HCT116 (cell line): ENCODE data around the gene HES5. TPM values are rescaled to one million over a fixed set of nuclear protein-coding genes. Genes with fewer than 3 reads are reported as not detected.

Source experiments
- ATAC-seq: fragments of 200-7000 bp; cut with Tn5 transposase; 2 replicates; pipeline ENCODE4 v1.9.1; 2020; ENCODE audit warnings: mild to moderate bottlenecking, moderate library complexity
- BruUV-seq: library from RNA; stranded (reverse); fragments of 400-500 nt; replicated peaks from 2 replicates; lab custom pipeline; 2021; lab: Mats Ljungman, UMichigan
- CTCF ChIA-PET: fragments of 300-600 bp; sonication (Branson Sonifier 250); formaldehyde crosslinking; loops from one replicate; lab custom pipeline; 2021; ENCODE audit warnings: antibody characterized with exemption; lab: Charles Lee
- POLR2A ChIA-PET: fragments of 300-600, 350-600 bp; sonication (Branson Sonifier 250); formaldehyde crosslinking; loops from one replicate; lab custom pipeline; 2021; ENCODE audit warnings: antibody characterized with exemption; lab: Charles Lee
- RAD21 ChIA-PET, 2 experiments: fragments of 300-600 bp; sonication (Branson Sonifier 250); formaldehyde crosslinking; loops; one replicate each; lab custom pipeline; 2023; ENCODE audit warnings: low total read pairs in 2 of 2; ENCODE audit not compliant: uncharacterized antibody in 2 of 2, unreplicated experiment in 2 of 2, low non-redundant PET in 1 of 2; lab: Charles Lee
- DNase-seq: peaks from one replicate; pipeline ENCODE4 v3.0.0-alpha.2; 2010; ENCODE audit warnings: low read depth, low spot score
- H2AFZ ChIP-seq: fragments of 200-600 bp; shearing (Covaris generic), sonication (generic); 2 replicates; pipeline ENCODE4 v1.6.1; 2017; ENCODE audit warnings: low read depth, mixed run types, mixed read lengths, antibody characterized with exemption, low read length; ENCODE audit not compliant: poor library complexity, severe bottlenecking
- H3K27ac ChIP-seq: 2 replicates; pipeline ENCODE4 v1.5.1; 2012; ENCODE audit warnings: low read depth, low read length
- H3K27me3 ChIP-seq: fragments of 200-600 bp; sonication (generic); 2 replicates; pipeline ENCODE4 v1.6.1; 2016; ENCODE audit warnings: mixed run types, low read length, mixed read lengths; ENCODE audit not compliant: insufficient read depth
- H3K36me3 ChIP-seq, 2 experiments: fragments of 200-500 bp in 1 of 2; fragments of 200-600 bp in 1 of 2; sonication (Bioruptor generic) in 1 of 2; sonication (generic) in 1 of 2; 2 replicates each; pipeline versions ENCODE4 v1.5.1 to v1.6.1; 2014 to 2016; ENCODE audit warnings: low read length in 2 of 2, inconsistent platforms in 1 of 2, mixed read lengths in 1 of 2, mixed run types in 1 of 2; ENCODE audit not compliant: insufficient read depth in 2 of 2, control insufficient read depth in 1 of 2
- H3K4me1 ChIP-seq, 2 experiments: fragments of 200-600 bp in 1 of 2; sonication (generic) in 1 of 2; 2 replicates each; pipeline versions ENCODE4 v1.5.1 to v1.6.1; 2012 to 2017; ENCODE audit warnings: low read length in 2 of 2, inconsistent platforms in 1 of 2, mild to moderate bottlenecking in 1 of 2, mixed read lengths in 1 of 2, mixed run types in 1 of 2, moderate library complexity in 1 of 2; ENCODE audit not compliant: insufficient read depth in 2 of 2, control insufficient read depth in 1 of 2
- H3K4me2 ChIP-seq: fragments of 200-600 bp; sonication (generic); 2 replicates; pipeline ENCODE4 v1.6.1; 2017; ENCODE audit warnings: mixed run types, low read length, mixed read lengths
- H3K4me3 ChIP-seq, 2 experiments: fragments of 200-600 bp in 1 of 2; sonication (generic) in 1 of 2; replicated peaks in 1 of 2; 2 replicates each; pipeline ENCODE4 v1.5.1; 2011 to 2016; ENCODE audit warnings: low read length in 2 of 2, control low read depth in 1 of 2, low read depth in 1 of 2, mild to moderate bottlenecking in 1 of 2, mixed read lengths in 1 of 2, mixed run types in 1 of 2
- H3K79me2 ChIP-seq: fragments of 200-600 bp; sonication (generic); 2 replicates; pipeline ENCODE4 v1.6.1; 2017; ENCODE audit warnings: mild to moderate bottlenecking, mixed run types, low read length, moderate library complexity, mixed read lengths; ENCODE audit not compliant: insufficient read depth
- H3K9ac ChIP-seq: fragments of 200-600 bp; sonication (generic); 2 replicates; pipeline ENCODE4 v1.6.1; 2016; ENCODE audit warnings: low read length, mixed read lengths
- H3K9me2 ChIP-seq: fragments of 200-600 bp; sonication (generic), shearing (Covaris generic); 2 replicates; pipeline ENCODE4 v1.6.1; 2017; ENCODE audit warnings: mixed run types, mild to moderate bottlenecking, moderate library complexity; ENCODE audit not compliant: insufficient read depth
- H3K9me3 ChIP-seq, 2 experiments: fragments of 200-500 bp in 1 of 2; fragments of 200-600 bp in 1 of 2; sonication (Bioruptor generic) in 1 of 2; sonication (generic) in 1 of 2; 2 replicates each; pipeline ENCODE4 v1.6.1; 2014 to 2017; ENCODE audit warnings: low read length in 2 of 2, mixed read lengths in 2 of 2, inconsistent platforms in 1 of 2, low read depth in 1 of 2, mild to moderate bottlenecking in 1 of 2, mixed run types in 1 of 2, moderate library complexity in 1 of 2; ENCODE audit not compliant: control insufficient read depth in 1 of 2, insufficient read depth in 1 of 2
- H4K20me1 ChIP-seq: fragments of 200-600 bp; sonication (generic), shearing (Covaris generic); 2 replicates; pipeline ENCODE4 v1.6.1; 2017; ENCODE audit warnings: mixed run types, mild to moderate bottlenecking, moderate library complexity; ENCODE audit not compliant: insufficient read depth
- CBX3 ChIP-seq: IDR thresholded peaks from 2 replicates; pipeline ENCODE4 v1.6.1; 2012; ENCODE audit warnings: low read depth
- CEBPB ChIP-seq: IDR thresholded peaks from 2 replicates; pipeline ENCODE4 v1.6.1; 2012; ENCODE audit warnings: low read depth
- EGR1 ChIP-seq: IDR thresholded peaks from 2 replicates; pipeline ENCODE4 v1.6.1; 2012; ENCODE audit warnings: low read depth
- ELF1 ChIP-seq: IDR thresholded peaks from 2 replicates; pipeline ENCODE4 v1.6.1; 2012; ENCODE audit warnings: low read depth, borderline replicate concordance
- EZH2phosphoT487 ChIP-seq: fragments of 200-600 bp; IDR thresholded peaks from 2 replicates; pipeline ENCODE4 v1.6.1; 2018; ENCODE audit warnings: antibody characterized with exemption, borderline replicate concordance
- FOSL1 ChIP-seq: IDR thresholded peaks from 2 replicates; pipeline ENCODE4 v1.6.1; 2012; ENCODE audit warnings: low read depth
- POLR2A ChIP-seq: IDR thresholded peaks from 2 replicates; pipeline ENCODE4 v1.7.0; 2011; ENCODE audit warnings: borderline replicate concordance; ENCODE audit not compliant: insufficient read depth, insufficient read length; ENCODE audit errors: extremely low read depth
- POLR2AphosphoS5 ChIP-seq: IDR thresholded peaks from 2 replicates; pipeline ENCODE4 v1.6.1; 2011; ENCODE audit warnings: mild to moderate bottlenecking, low read depth, low read length, moderate library complexity
- RAD21 ChIP-seq: IDR thresholded peaks from 2 replicates; pipeline ENCODE4 v1.6.1; 2012; ENCODE audit warnings: low read depth, mild to moderate bottlenecking
- SIN3A ChIP-seq: IDR thresholded peaks from 2 replicates; pipeline ENCODE4 v1.6.1; 2012; ENCODE audit warnings: low read depth
- SP1 ChIP-seq: IDR thresholded peaks from 2 replicates; pipeline ENCODE4 v1.6.1; 2012; ENCODE audit warnings: low read depth
- SRF ChIP-seq: IDR thresholded peaks from 2 replicates; pipeline ENCODE4 v1.6.1; 2012; ENCODE audit warnings: low read depth
- TCF7L2 ChIP-seq: IDR thresholded peaks from 2 replicates; pipeline ENCODE4 v1.7.0; 2011; ENCODE audit warnings: borderline replicate concordance, inconsistent platforms; ENCODE audit not compliant: insufficient read depth, insufficient read length; ENCODE audit errors: extremely low read depth
- YY1 ChIP-seq: IDR thresholded peaks from 2 replicates; pipeline ENCODE4 v1.6.1; 2011; ENCODE audit warnings: low read length, low read depth, moderate library complexity, mild to moderate bottlenecking; ENCODE audit not compliant: insufficient replicate concordance; ENCODE audit errors: extremely low read depth
- ZFX ChIP-seq: fragments of 450-650 bp; IDR thresholded peaks from 2 replicates; pipeline ENCODE4 v1.6.1; 2017
- ZNF274 ChIP-seq: fragments of 200-500 bp; sonication (Bioruptor generic); IDR thresholded peaks from 2 replicates; pipeline ENCODE4 v1.6.1; 2014; ENCODE audit warnings: mild to moderate bottlenecking, low read depth, low read length, inconsistent platforms
- intact Hi-C: fragments of 100-400 bp; cut with micrococcal nuclease; formaldehyde crosslinking; loops from 2 replicates; pipeline ENCODE4 v1.10.0; 2022
- total RNA-seq: library from RNA; stranded (reverse); gene quantifications from one replicate; pipeline ENCODE4 v1.2.1, GENCODE V29; 2021; ENCODE audit not compliant: unreplicated experiment
- TF ChIP-seq, protein P1 (sequence below): IDR thresholded peaks from 2 replicates; pipeline ENCODE4 v1.6.1; 2012
- TF ChIP-seq, protein P2 (sequence below), 3 experiments: fragments of 200-600 bp in 1 of 3; sonication (generic) in 1 of 3; IDR thresholded peaks in 2 of 3; conservative IDR thresholded peaks in 1 of 3; 2 replicates each; pipeline ENCODE4 v1.5.1; 2012 to 2017; ENCODE audit warnings: low read depth in 2 of 3, low read length in 2 of 3, antibody characterized with exemption in 1 of 3, borderline replicate concordance in 1 of 3, control low read depth in 1 of 3, mild to moderate bottlenecking in 1 of 3, mixed read lengths in 1 of 3, mixed run types in 1 of 3, moderate library complexity in 1 of 3; ENCODE audit not compliant: insufficient read depth in 1 of 3
- TF ChIP-seq, protein P3 (sequence below): IDR thresholded peaks from 2 replicates; pipeline ENCODE4 v1.6.1; 2011; ENCODE audit warnings: mild to moderate bottlenecking, low read length, moderate library complexity; ENCODE audit not compliant: insufficient replicate concordance; ENCODE audit errors: extremely low read depth

Gene HES5
- total RNA-seq, 1 experiment from 2014 or later, result not detected

DNA sequence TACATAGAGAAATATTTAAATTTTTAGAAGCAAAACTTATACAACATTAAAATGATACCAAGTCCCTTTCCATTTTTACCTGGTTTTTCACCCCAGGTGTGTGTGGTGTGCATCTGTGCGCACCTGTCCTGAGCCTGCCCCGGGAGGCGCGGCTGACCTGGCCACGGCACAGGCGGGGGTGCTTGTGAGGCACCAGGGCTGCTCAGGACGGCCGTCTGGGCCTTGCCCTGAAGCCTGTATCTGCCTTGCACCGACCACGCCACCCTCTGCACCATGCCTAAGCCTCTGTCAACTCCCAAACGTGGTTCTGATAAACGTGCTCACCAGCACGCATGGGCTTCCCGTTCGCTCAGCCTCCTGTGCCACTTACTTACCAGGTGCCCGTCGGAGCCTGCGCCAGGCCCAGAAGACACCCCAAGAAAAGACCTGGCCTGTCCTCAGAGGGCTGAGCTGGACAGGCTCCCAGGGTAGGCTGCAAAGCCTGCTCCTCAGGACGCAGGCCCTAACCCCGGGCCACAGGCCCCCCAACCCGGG, 24.5 kb downstream of the HES5 start:
- no peaks in the 10 kb centered on the region for H3K9me3 ChIP-seq
- no peak for DNase-seq
- H3K9me2 ChIP-seq, result no peaks in the 10 kb centered on the region
- ChIA-PET POLR2A (no interaction called here), CTCF (no interaction called here)
- no TSS peak for BruUV-seq
- TF ChIP-seq TCF7L2 (no peak), ZNF274 (no peak), YY1 (no peak), SP1 (no peak), FOSL1 (no peak), ZFX (no peak), POLR2AphosphoS5 (no peak), ELF1 (no peak), POLR2A (no peak), CBX3 (no peak), CEBPB (no peak), SRF (no peak), SIN3A (no peak), EZH2phosphoT487 (no peak), EGR1 (no peak), RAD21 (no peak)
- TF ChIP-seq, protein P1, sequence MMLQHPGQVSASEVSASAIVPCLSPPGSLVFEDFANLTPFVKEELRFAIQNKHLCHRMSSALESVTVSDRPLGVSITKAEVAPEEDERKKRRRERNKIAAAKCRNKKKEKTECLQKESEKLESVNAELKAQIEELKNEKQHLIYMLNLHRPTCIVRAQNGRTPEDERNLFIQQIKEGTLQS, result no peak
- TF ChIP-seq, protein P2, sequence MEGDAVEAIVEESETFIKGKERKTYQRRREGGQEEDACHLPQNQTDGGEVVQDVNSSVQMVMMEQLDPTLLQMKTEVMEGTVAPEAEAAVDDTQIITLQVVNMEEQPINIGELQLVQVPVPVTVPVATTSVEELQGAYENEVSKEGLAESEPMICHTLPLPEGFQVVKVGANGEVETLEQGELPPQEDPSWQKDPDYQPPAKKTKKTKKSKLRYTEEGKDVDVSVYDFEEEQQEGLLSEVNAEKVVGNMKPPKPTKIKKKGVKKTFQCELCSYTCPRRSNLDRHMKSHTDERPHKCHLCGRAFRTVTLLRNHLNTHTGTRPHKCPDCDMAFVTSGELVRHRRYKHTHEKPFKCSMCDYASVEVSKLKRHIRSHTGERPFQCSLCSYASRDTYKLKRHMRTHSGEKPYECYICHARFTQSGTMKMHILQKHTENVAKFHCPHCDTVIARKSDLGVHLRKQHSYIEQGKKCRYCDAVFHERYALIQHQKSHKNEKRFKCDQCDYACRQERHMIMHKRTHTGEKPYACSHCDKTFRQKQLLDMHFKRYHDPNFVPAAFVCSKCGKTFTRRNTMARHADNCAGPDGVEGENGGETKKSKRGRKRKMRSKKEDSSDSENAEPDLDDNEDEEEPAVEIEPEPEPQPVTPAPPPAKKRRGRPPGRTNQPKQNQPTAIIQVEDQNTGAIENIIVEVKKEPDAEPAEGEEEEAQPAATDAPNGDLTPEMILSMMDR (IDR thresholded peaks at IDR 0.05 in 2 of 3, conservative IDR thresholded peaks at IDR 0.05 in 1 of 3; ENCODE audit: borderline replicate concordance in 1 of 3, insufficient read depth in 1 of 3, low read depth in 2 of 3, low read length in 2 of 3), result no peak
- TF ChIP-seq, protein P3, sequence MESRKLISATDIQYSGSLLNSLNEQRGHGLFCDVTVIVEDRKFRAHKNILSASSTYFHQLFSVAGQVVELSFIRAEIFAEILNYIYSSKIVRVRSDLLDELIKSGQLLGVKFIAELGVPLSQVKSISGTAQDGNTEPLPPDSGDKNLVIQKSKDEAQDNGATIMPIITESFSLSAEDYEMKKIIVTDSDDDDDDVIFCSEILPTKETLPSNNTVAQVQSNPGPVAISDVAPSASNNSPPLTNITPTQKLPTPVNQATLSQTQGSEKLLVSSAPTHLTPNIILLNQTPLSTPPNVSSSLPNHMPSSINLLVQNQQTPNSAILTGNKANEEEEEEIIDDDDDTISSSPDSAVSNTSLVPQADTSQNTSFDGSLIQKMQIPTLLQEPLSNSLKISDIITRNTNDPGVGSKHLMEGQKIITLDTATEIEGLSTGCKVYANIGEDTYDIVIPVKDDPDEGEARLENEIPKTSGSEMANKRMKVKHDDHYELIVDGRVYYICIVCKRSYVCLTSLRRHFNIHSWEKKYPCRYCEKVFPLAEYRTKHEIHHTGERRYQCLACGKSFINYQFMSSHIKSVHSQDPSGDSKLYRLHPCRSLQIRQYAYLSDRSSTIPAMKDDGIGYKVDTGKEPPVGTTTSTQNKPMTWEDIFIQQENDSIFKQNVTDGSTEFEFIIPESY, result no peak
- TF ChIP-seq, all 23 proteins: peak for 0
- Histone ChIP-seq H3K27me3 (no peaks in the 10 kb centered on the region), H3K4me1 (no peaks in the 10 kb centered on the region), H3K4me2 (no peak overlapping the region), H3K4me3 (no peak overlapping the region), H2AFZ (no peak overlapping the region), H3K9ac (no peak overlapping the region), H3K79me2 (no peaks in the 10 kb centered on the region), H3K27ac (no peak overlapping the region), H3K36me3 (peaks cover 0 to 6% of the 10 kb centered on the region in 2 experiments; a peak in 2 of 4 replicates), H4K20me1 (no peaks in the 10 kb centered on the region)
- RAD21 ChIA-PET, result no interaction called here
- ATAC-seq, result peak; percentile 26; the same call in 1 of the 2 replicates
- intact Hi-C loops, result no loop called here
